ENCODE measurements around the gene DMKN.

Gene DMKN

GRCh38 chr19:35513628-35514281 is at the start of gene DMKN:
TSS of gene DMKN (minus strand) at chr19:35513649. CDS start at chr19:35513475, 174 bp downstream.
- Mint-ChIP-seq H3K4me3 (no peak within 1 kb of the TSS), H3K27ac (no peak within 1 kb of the TSS), H3K4me1 (peaks cover 26% of the 10 kb centered on the region), H3K9me3 (no peaks in the 10 kb centered on the region), H3K27me3 (peaks cover 57% of the 10 kb centered on the region)
- ATAC-seq, result no peak
- DNase-seq, result no peak

GRCh38 chr19:35562776-35563175 is 49.3 kb upstream of the DMKN start:
- no peak for DNase-seq

GRCh38 chr19:35562336-35562735 is 48.9 kb upstream of the DMKN start:
- Mint-ChIP-seq H3K27me3 (peaks cover 76% of the 10 kb centered on the region), H3K4me3 (no peak overlapping the region), H3K9me3 (no peaks in the 10 kb centered on the region), H3K4me1 (peaks cover 14% of the 10 kb centered on the region), H3K27ac (no peak overlapping the region)
- ATAC-seq (no peak), DNase-seq (no peak)

More at GRCh38 chr19:35562776-35563175, 49.3 kb upstream of the DMKN start:
- ATAC-seq, result no peak
- peaks cover 76% of the 10 kb centered on the region for H3K27me3 Mint-ChIP-seq
- no peak overlapping the region for H3K4me3 Mint-ChIP-seq
- H3K9me3 Mint-ChIP-seq, result no peaks in the 10 kb centered on the region
- peaks cover 9% of the 10 kb centered on the region for H3K4me1 Mint-ChIP-seq
- no peak overlapping the region for H3K27ac Mint-ChIP-seq

GRCh38 chr19:35561436-35561835 is 48.0 kb upstream of the DMKN start:
- DNase-seq, result no peak
- H3K27ac Mint-ChIP-seq, result no peak overlapping the region
- H3K27me3 Mint-ChIP-seq, result peaks cover 78% of the 10 kb centered on the region
- no peak overlapping the region for H3K4me3 Mint-ChIP-seq
- no peak for ATAC-seq
- peaks cover 18% of the 10 kb centered on the region for H3K4me1 Mint-ChIP-seq
- no peaks in the 10 kb centered on the region for H3K9me3 Mint-ChIP-seq

GRCh38 chr19:35560677-35561076 is 47.2 kb upstream of the DMKN start:
- Mint-ChIP-seq H3K27ac (no peak overlapping the region), H3K4me3 (no peak overlapping the region), H3K27me3 (peaks cover 86% of the 10 kb centered on the region), H3K4me1 (peaks cover 18% of the 10 kb centered on the region), H3K9me3 (no peaks in the 10 kb centered on the region)
- ATAC-seq (no peak), DNase-seq (no peak)

- H3K4me1 Mint-ChIP-seq, result peaks cover 18% of the 10 kb centered on the region
- no peak overlapping the region for H3K4me3 Mint-ChIP-seq
- no peak overlapping the region for H3K27ac Mint-ChIP-seq
- H3K27me3 Mint-ChIP-seq, result peaks cover 86% of the 10 kb centered on the region
- ATAC-seq (no peak), DNase-seq (no peak)
- no peaks in the 10 kb centered on the region for H3K9me3 Mint-ChIP-seq
These were observed 46.8 kb upstream of the DMKN start for GRCh38 chr19:35560271-35560670.

- DNase-seq (no peak), ATAC-seq (no peak)
- Mint-ChIP-seq H3K9me3 (no peaks in the 10 kb centered on the region), H3K4me1 (peaks cover 18% of the 10 kb centered on the region), H3K27me3 (peaks cover 83% of the 10 kb centered on the region), H3K4me3 (no peak overlapping the region), H3K27ac (no peak overlapping the region)
These were observed 46.3 kb upstream of the DMKN start for GRCh38 chr19:35559781-35560180.

- H3K27ac Mint-ChIP-seq, result no peak overlapping the region
- H3K9me3 Mint-ChIP-seq, result no peaks in the 10 kb centered on the region
- peaks cover 18% of the 10 kb centered on the region for H3K4me1 Mint-ChIP-seq
- ATAC-seq (no peak), DNase-seq (no peak)
- peaks cover 83% of the 10 kb centered on the region for H3K27me3 Mint-ChIP-seq
- H3K4me3 Mint-ChIP-seq, result no peak overlapping the region
These were observed 45.8 kb upstream of the DMKN start for GRCh38 chr19:35559281-35559659.

GRCh38 chr19:35558400-35559280 is 45.2 kb upstream of the DMKN start:
- peaks cover 18% of the 10 kb centered on the region for H3K4me1 Mint-ChIP-seq
- peak overlapping the region; percentile 83 to 88 for H3K4me3 Mint-ChIP-seq
- DNase-seq (no peak), ATAC-seq (no peak)
- peaks cover 82% of the 10 kb centered on the region for H3K27me3 Mint-ChIP-seq
- no peaks in the 10 kb centered on the region for H3K9me3 Mint-ChIP-seq
- no peak overlapping the region for H3K27ac Mint-ChIP-seq

- peak overlapping the region; percentile 83 to 88 for H3K4me3 Mint-ChIP-seq
- no peak overlapping the region for H3K27ac Mint-ChIP-seq
- peaks cover 18% of the 10 kb centered on the region for H3K4me1 Mint-ChIP-seq
- peaks cover 73% of the 10 kb centered on the region for H3K27me3 Mint-ChIP-seq
- H3K9me3 Mint-ChIP-seq, result no peaks in the 10 kb centered on the region
- DNase-seq (peak; percentile 54 to 61), ATAC-seq (peak; percentile 72)
These were observed 44.3 kb upstream of the DMKN start for GRCh38 chr19:35557539-35558399.

- peaks cover 65% of the 10 kb centered on the region for H3K27me3 Mint-ChIP-seq
- ATAC-seq (no peak), DNase-seq (no peak)
- H3K9me3 Mint-ChIP-seq, result no peaks in the 10 kb centered on the region
- peak overlapping the region; percentile 14 to 67 for H3K4me3 Mint-ChIP-seq
- H3K4me1 Mint-ChIP-seq, result peaks cover 18% of the 10 kb centered on the region
- H3K27ac Mint-ChIP-seq, result no peak overlapping the region
These were observed 43.5 kb upstream of the DMKN start for GRCh38 chr19:35556846-35557538.

GRCh38 chr19:35556025-35556590 is 42.7 kb upstream of the DMKN start:
- no peaks in the 10 kb centered on the region for H3K9me3 Mint-ChIP-seq
- H3K27ac Mint-ChIP-seq, result no peak overlapping the region
- DNase-seq, result no peak
- ATAC-seq, result no peak
- no peak overlapping the region for H3K4me3 Mint-ChIP-seq
- peaks cover 18% of the 10 kb centered on the region for H3K4me1 Mint-ChIP-seq
- H3K27me3 Mint-ChIP-seq, result peaks cover 56% of the 10 kb centered on the region

- no peak for DNase-seq
These were observed 42.0 kb upstream of the DMKN start for GRCh38 chr19:35555301-35556005.

GRCh38 chr19:35554076-35554475 is 40.6 kb upstream of the DMKN start:
- H3K4me1 Mint-ChIP-seq, result peaks cover 25% of the 10 kb centered on the region
- ATAC-seq (no peak), DNase-seq (no peak)
- peaks cover 36% of the 10 kb centered on the region for H3K27me3 Mint-ChIP-seq
- no peak overlapping the region for H3K27ac Mint-ChIP-seq
- H3K4me3 Mint-ChIP-seq, result no peak overlapping the region
- no peaks in the 10 kb centered on the region for H3K9me3 Mint-ChIP-seq

More at GRCh38 chr19:35555301-35556005, 42.0 kb upstream of the DMKN start:
- H3K4me3 Mint-ChIP-seq, result no peak overlapping the region
- H3K9me3 Mint-ChIP-seq, result no peaks in the 10 kb centered on the region
- peaks cover 50% of the 10 kb centered on the region for H3K27me3 Mint-ChIP-seq
- H3K27ac Mint-ChIP-seq, result no peak overlapping the region
- ATAC-seq, result no peak
- peaks cover 18% of the 10 kb centered on the region for H3K4me1 Mint-ChIP-seq

Measured in stimulated activated naive CD8-positive, alpha-beta T cell treated with anti-CD3 and anti-CD28 coated beads, Interleukin-15, amount 100 ng/mL, for 72 hours (primary cell).